ENCODE results near the gene FSTL5. TPM values are rescaled to one million over a fixed set of nuclear protein-coding genes. Genes with fewer than 3 reads are reported as not detected.

FSTL5 gene
- total and polyA plus RNA-seq, 10 of the 15 experiments (the other 5 are each of a cell fraction or from before 2014, with no cell fraction given): 0.04 to 2.4 (median 0.08) TPM; not detected in 4

GRCh38 chr4:161827013-161827412 is 336.8 kb downstream of the FSTL5 start (continued):
- TF ChIP-seq ZNF207 (IDR thresholded peaks at IDR 0.05; ENCODE audit: borderline replicate concordance) (no peak), BACH1 (IDR thresholded peaks at IDR 0.05; ENCODE audit: borderline replicate concordance) (no peak), CHD2 (IDR thresholded peaks at IDR 0.05; ENCODE audit: borderline replicate concordance, low read depth, low read length) (no peak)

DNA sequence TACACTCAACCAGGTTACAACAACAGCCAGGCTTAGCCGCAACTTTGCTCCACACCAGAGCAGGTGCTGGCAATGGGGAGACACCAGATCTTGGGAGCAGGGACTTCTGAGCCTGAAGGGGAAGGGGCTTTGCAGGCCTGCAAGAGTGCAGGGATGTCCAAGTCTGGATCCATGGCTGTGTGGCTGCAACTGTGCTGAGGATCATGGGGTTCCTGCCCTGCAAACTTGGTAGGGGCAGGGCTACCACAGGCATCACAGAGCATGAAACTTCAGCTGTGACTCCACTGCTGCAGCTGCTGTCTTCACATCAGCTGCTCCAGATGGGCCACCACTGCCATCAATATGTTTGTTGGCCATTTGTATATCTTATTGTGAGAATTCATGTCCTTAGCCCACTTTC is 340.4 kb downstream of the FSTL5 start:
- Histone ChIP-seq H3K27ac (ENCODE audit: control insufficient read depth, insufficient read depth) (no peak overlapping the region), H3K4me2 (ENCODE audit: control insufficient read depth, insufficient read depth) (no peak overlapping the region), H3K27me3 (replicated peaks in 1 of 2; ENCODE audit: control insufficient read depth in 2 of 2, insufficient read depth in 2 of 2, low read length in 1 of 2) (no peaks in the 10 kb centered on the region), H3K36me3 (ENCODE audit: control insufficient read depth in 2 of 2, insufficient read depth in 2 of 2, low read length in 1 of 2) (no peaks in the 10 kb centered on the region), H4K20me1 (ENCODE audit: control insufficient read depth, insufficient read depth) (no peaks in the 10 kb centered on the region), H3K4me3 (no peak overlapping the region), H2AFZ (ENCODE audit: control insufficient read depth, low read depth, low read length) (no peak overlapping the region), H3K9me3 (replicated peaks; ENCODE audit: control insufficient read depth, insufficient read depth, low read length) (no peaks in the 10 kb centered on the region), H3K9ac (ENCODE audit: control insufficient read depth, insufficient read depth, low read length) (no peak overlapping the region), H3K79me2 (ENCODE audit: control insufficient read depth, insufficient read depth, low read length) (no peaks in the 10 kb centered on the region), H3K4me1 (ENCODE audit: control insufficient read depth, insufficient read depth, low read length) (no peaks in the 10 kb centered on the region)
- intact Hi-C loops (cut with micrococcal nuclease; ENCODE audit: unreplicated experiment): no loop called here
- ATAC-seq: no peak
- no TSS peak for BruUV-seq (replicated peaks)
- CTCF ChIA-PET: no interaction called here
- DNase-seq (ENCODE audit: low read depth, low spot score): no peak
- SMC1A ChIA-PET (ENCODE audit: uncharacterized antibody, unreplicated experiment): no interaction called here
- POLR2A ChIA-PET: no interaction called here
- in situ Hi-C loops (cut with MboI): no loop called here
- WGBS (ENCODE audit: insufficient coverage, insufficient replicate concordance, low lambda C conversion rate, missing lambda C conversion rate): 100% methylated on average over 1 of the region's 1 CpG
- RAD21 ChIA-PET (ENCODE audit: unreplicated experiment): no interaction called here
- FAIRE-seq: no peak
- TF ChIP-seq FOXK2 (IDR thresholded peaks at IDR 0.05) (no peak), NRF1 (conservative IDR thresholded peaks at IDR 0.05; ENCODE audit: low read depth, low read length) (no peak), MTA2 (IDR thresholded peaks at IDR 0.05; ENCODE audit: low read depth) (no peak), ELK1 (IDR thresholded peaks at IDR 0.05; ENCODE audit: low read depth, low read length) (no peak), BHLHE40 (IDR thresholded peaks at IDR 0.05; ENCODE audit: borderline replicate concordance in 1 of 2, low read depth in 2 of 2, low read length in 1 of 2) (no peak), HDAC6 (IDR thresholded peaks at IDR 0.05; ENCODE audit: unreplicated experiment) (no peak), NBN (IDR thresholded peaks at IDR 0.05) (no peak), TARDBP (IDR thresholded peaks at IDR 0.05; ENCODE audit: borderline replicate concordance) (no peak), JUNB (IDR thresholded peaks at IDR 0.05) (no peak), BCL3 (IDR thresholded peaks at IDR 0.05; ENCODE audit: borderline replicate concordance, insufficient read depth, low read depth, low read length, poor library complexity, severe bottlenecking) (no peak), CBX3 (IDR thresholded peaks at IDR 0.05; ENCODE audit: borderline replicate concordance, low read depth) (no peak)
- TF ChIP-seq, protein P1, sequence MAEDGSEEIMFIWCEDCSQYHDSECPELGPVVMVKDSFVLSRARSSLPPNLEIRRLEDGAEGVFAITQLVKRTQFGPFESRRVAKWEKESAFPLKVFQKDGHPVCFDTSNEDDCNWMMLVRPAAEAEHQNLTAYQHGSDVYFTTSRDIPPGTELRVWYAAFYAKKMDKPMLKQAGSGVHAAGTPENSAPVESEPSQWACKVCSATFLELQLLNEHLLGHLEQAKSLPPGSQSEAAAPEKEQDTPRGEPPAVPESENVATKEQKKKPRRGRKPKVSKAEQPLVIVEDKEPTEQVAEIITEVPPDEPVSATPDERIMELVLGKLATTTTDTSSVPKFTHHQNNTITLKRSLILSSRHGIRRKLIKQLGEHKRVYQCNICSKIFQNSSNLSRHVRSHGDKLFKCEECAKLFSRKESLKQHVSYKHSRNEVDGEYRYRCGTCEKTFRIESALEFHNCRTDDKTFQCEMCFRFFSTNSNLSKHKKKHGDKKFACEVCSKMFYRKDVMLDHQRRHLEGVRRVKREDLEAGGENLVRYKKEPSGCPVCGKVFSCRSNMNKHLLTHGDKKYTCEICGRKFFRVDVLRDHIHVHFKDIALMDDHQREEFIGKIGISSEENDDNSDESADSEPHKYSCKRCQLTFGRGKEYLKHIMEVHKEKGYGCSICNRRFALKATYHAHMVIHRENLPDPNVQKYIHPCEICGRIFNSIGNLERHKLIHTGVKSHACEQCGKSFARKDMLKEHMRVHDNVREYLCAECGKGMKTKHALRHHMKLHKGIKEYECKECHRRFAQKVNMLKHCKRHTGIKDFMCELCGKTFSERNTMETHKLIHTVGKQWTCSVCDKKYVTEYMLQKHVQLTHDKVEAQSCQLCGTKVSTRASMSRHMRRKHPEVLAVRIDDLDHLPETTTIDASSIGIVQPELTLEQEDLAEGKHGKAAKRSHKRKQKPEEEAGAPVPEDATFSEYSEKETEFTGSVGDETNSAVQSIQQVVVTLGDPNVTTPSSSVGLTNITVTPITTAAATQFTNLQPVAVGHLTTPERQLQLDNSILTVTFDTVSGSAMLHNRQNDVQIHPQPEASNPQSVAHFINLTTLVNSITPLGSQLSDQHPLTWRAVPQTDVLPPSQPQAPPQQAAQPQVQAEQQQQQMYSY (CRISPR knock-in tag; IDR thresholded peaks at IDR 0.05): no peak
- TF ChIP-seq, protein P2, sequence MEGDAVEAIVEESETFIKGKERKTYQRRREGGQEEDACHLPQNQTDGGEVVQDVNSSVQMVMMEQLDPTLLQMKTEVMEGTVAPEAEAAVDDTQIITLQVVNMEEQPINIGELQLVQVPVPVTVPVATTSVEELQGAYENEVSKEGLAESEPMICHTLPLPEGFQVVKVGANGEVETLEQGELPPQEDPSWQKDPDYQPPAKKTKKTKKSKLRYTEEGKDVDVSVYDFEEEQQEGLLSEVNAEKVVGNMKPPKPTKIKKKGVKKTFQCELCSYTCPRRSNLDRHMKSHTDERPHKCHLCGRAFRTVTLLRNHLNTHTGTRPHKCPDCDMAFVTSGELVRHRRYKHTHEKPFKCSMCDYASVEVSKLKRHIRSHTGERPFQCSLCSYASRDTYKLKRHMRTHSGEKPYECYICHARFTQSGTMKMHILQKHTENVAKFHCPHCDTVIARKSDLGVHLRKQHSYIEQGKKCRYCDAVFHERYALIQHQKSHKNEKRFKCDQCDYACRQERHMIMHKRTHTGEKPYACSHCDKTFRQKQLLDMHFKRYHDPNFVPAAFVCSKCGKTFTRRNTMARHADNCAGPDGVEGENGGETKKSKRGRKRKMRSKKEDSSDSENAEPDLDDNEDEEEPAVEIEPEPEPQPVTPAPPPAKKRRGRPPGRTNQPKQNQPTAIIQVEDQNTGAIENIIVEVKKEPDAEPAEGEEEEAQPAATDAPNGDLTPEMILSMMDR (IDR thresholded peaks at IDR 0.05 in 2 of 3, conservative IDR thresholded peaks at IDR 0.05 in 1 of 3; ENCODE audit: control insufficient read depth in 2 of 3, extremely low read depth in 1 of 3, insufficient read depth in 1 of 3, low read depth in 3 of 3, low read length in 3 of 3): no peak

Data from GM12878 (cell line).